GM23248 (cell line): Measurements from ENCODE around the gene IL13RA1.

Experiments used
- EZH2 ChIP-seq: fragments of 200-600 bp; sonication (generic); IDR thresholded peaks from 2 replicates; pipeline ENCODE4 v1.6.1; 2018; ENCODE audit warnings: antibody characterized with exemption, mild to moderate bottlenecking; ENCODE audit not compliant: insufficient read depth, poor library complexity, severe bottlenecking
- EZH2phosphoT487 ChIP-seq: fragments of 200-600 bp; sonication (generic); IDR thresholded peaks from 2 replicates; pipeline ENCODE4 v1.6.1; 2018; ENCODE audit warnings: antibody characterized with exemption, moderate library complexity, mild to moderate bottlenecking, low read depth; ENCODE audit not compliant: insufficient read depth

DNA sequence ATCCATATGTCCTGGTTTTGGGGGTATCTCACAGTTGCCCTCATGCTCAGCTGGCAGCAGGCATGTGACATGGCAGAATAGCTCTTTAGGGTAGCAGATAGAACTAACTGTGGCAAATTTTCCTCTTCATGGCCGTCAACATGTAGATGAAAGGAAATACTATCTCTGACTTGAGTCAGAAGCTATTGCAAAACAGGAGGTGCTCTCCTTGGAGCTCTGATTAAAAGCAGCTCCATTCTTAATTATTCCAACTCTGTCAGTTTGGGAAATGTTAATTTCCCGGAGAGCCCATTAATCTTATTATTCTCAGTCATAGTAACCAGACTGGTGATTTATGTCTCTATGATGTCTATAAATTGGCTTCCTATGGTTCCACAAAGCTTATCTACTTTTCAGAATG is 18.2 kb downstream of the IL13RA1 start:
- TF ChIP-seq EZH2 (no peak), EZH2phosphoT487 (no peak)
